PC-3 (cell line): ENCODE measurements around the gene ASCL5. TPM values are rescaled to one million over a fixed set of nuclear protein-coding genes. Genes with fewer than 3 reads are reported as not detected.

Experiments used
- ATAC-seq: fragments of 200-7000 bp; cut with Tn5 transposase; 2 replicates; pipeline ENCODE4 v1.9.1; 2020; ENCODE audit warnings: mild to moderate bottlenecking, moderate library complexity
- BruUV-seq: library from RNA; stranded (reverse); fragments of 400-500 nt; replicated peaks from 2 replicates; lab custom pipeline; 2021; lab: Mats Ljungman, UMichigan
- CTCF ChIA-PET: fragments of 300-600 bp; sonication (Branson Sonifier 250); formaldehyde crosslinking; loops from one replicate; lab custom pipeline; 2022; ENCODE audit warnings: antibody characterized with exemption; lab: Charles Lee
- POLR2A ChIA-PET: fragments of 300-600 bp; sonication (Branson Sonifier 250); formaldehyde crosslinking; loops from one replicate; lab custom pipeline; 2022; ENCODE audit warnings: antibody characterized with exemption; ENCODE audit not compliant: unreplicated experiment; lab: Charles Lee
- DNase-seq: peaks from one replicate; pipeline ENCODE4 v3.0.0-alpha.2; 2015
- H2AFZ ChIP-seq: fragments of 300-600 bp; sonication (generic); 2 replicates; pipeline ENCODE4 v1.6.0; 2016; ENCODE audit warnings: antibody characterized with exemption, low read length
- H3F3A ChIP-seq: fragments of 300-600 bp; sonication (generic); one replicate; pipeline ENCODE4 v1.6.0; 2017; ENCODE audit warnings: antibody characterized with exemption, low read length, control low read depth, mild to moderate bottlenecking; ENCODE audit not compliant: unreplicated experiment
- H3K27ac ChIP-seq: fragments of 300-600 bp; sonication (generic); 2 replicates; pipeline ENCODE4 v1.5.1; 2016; ENCODE audit warnings: mild to moderate bottlenecking, low read length
- H3K27me3 ChIP-seq: fragments of 300-600 bp; sonication (generic); 2 replicates; pipeline ENCODE4 v1.6.1; 2016; ENCODE audit warnings: low read length, mixed read lengths
- H3K36me3 ChIP-seq: fragments of 300-600 bp; sonication (generic); 2 replicates; pipeline ENCODE4 v1.6.1; 2016; ENCODE audit warnings: low read depth, mixed run types, low read length, mixed read lengths
- H3K4me1 ChIP-seq: fragments of 300-600 bp; sonication (generic); 2 replicates; pipeline ENCODE4 v1.5.1; 2016; ENCODE audit warnings: low read length; ENCODE audit not compliant: insufficient read depth
- H3K4me2 ChIP-seq: fragments of 300-600 bp; sonication (generic); 2 replicates; pipeline ENCODE4 v1.6.0; 2016; ENCODE audit warnings: low read length
- H3K4me3 ChIP-seq: fragments of 300-600 bp; sonication (generic); 2 replicates; pipeline ENCODE4 v1.5.1; 2016; ENCODE audit warnings: mild to moderate bottlenecking, low read length, mixed read lengths
- H3K79me2 ChIP-seq: fragments of 300-600 bp; sonication (generic); 2 replicates; pipeline ENCODE4 v1.6.1; 2017; ENCODE audit warnings: low read length, mixed read lengths
- H3K9ac ChIP-seq: fragments of 300-600 bp; sonication (generic); 2 replicates; pipeline ENCODE4 v1.6.0; 2016; ENCODE audit warnings: mild to moderate bottlenecking, low read length
- H3K9me2 ChIP-seq: fragments of 300-600 bp; sonication (generic); replicated peaks from 2 replicates; pipeline ENCODE4 v1.6.1; 2016; ENCODE audit warnings: mixed run types, low read length, mixed read lengths
- H3K9me3 ChIP-seq: fragments of 300-600 bp; sonication (generic); 2 replicates; pipeline ENCODE4 v1.6.1; 2016; ENCODE audit warnings: low read length, mixed read lengths
- H4K20me1 ChIP-seq: fragments of 300-600 bp; sonication (generic); 2 replicates; pipeline ENCODE4 v1.6.1; 2016; ENCODE audit warnings: low read length, mixed read lengths
- EZH2 ChIP-seq: fragments of 300-600 bp; sonication (generic); IDR thresholded peaks from one replicate; pipeline ENCODE4 v1.6.1; 2017; ENCODE audit warnings: antibody characterized with exemption, mild to moderate bottlenecking, low read length; ENCODE audit not compliant: unreplicated experiment
- EZH2phosphoT487 ChIP-seq: fragments of 300-600 bp; sonication (generic); IDR thresholded peaks from 2 replicates; pipeline ENCODE4 v1.6.1; 2018; ENCODE audit warnings: mild to moderate bottlenecking, antibody characterized with exemption, low read length, borderline replicate concordance
- intact Hi-C: fragments of 100-400 bp; cut with micrococcal nuclease; formaldehyde crosslinking; loops from 2 replicates; pipeline ENCODE4 v1.9.0; 2023
- total RNA-seq: library from RNA; depleted of rRNA; stranded (reverse); fragments of >200 nt; gene quantifications from 2 replicates; pipeline ENCODE4 v1.2.3, GENCODE V29; 2014
- TF ChIP-seq, protein P1 (sequence below): fragments of 300-600 bp; sonication (generic); conservative IDR thresholded peaks from 2 replicates; pipeline ENCODE4 v1.5.1; 2017; ENCODE audit warnings: antibody characterized with exemption, low read depth, mild to moderate bottlenecking, low read length

Gene ASCL5
- total RNA-seq, 1 experiment from 2014 or later, result 3.1 TPM

DNA sequence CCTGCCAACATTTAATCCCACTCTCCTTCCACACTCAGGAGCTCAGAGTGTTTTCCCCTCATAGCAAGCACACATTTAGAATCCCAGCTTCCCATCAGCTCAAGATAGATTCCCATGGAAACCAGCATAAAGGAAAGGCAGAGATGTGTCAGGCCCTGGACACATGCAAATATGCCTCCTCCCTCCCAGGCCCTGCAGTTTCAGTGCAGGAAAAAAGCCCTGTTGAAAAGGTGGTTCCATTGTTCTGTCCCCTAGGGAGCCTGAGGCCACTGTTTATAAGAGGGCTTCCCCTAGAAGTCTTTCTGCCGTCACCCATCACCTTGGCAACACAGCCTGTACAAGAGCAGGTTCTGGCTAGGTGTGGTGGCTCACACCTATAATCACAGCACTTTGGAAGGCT, 18.4 kb downstream of the ASCL5 start:
- Histone ChIP-seq H3K9ac (no peak overlapping the region), H2AFZ (no peak overlapping the region), H3K27me3 (peaks cover 23% of the 10 kb centered on the region; the same call in 1 of the 2 replicates), H3K4me2 (no peak overlapping the region), H3F3A (no peaks in the 10 kb centered on the region), H3K9me3 (no peaks in the 10 kb centered on the region), H3K79me2 (no peaks in the 10 kb centered on the region), H3K9me2 (no peaks in the 10 kb centered on the region), H3K4me3 (no peak overlapping the region), H3K27ac (no peak overlapping the region), H3K4me1 (peaks cover 1% of the 10 kb centered on the region), H3K36me3 (no peaks in the 10 kb centered on the region), H4K20me1 (no peaks in the 10 kb centered on the region)
- TF ChIP-seq EZH2phosphoT487, result no peak
- DNase-seq, result no peak
- no TSS peak for BruUV-seq
- ATAC-seq, result no peak
- ChIA-PET CTCF (no interaction called here), POLR2A (no interaction called here)
- intact Hi-C loops, result no loop called here

DNA sequence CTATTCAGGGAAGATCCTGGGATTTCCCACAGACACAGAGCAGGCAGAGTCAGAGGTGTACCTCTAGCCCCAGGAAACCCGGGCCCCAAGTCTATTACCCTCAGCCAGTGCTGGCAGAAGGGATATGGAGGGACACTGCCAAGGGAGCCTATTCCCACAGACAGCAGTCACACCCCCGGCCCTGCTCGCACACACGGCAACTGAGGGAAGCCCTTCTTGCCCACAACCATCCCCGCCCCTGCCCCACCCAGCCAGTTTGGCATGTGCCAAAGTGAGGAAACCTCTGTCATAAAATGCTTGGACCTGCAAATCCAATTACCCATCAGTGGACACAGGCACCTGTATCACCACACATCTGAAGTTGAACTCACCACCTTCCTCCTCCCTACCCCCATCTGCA, 21.3 kb downstream of the ASCL5 start:
- no TSS peak for BruUV-seq
- no peak overlapping the region for H3K4me2 ChIP-seq
- H3K36me3 ChIP-seq, result no peaks in the 10 kb centered on the region

DNA sequence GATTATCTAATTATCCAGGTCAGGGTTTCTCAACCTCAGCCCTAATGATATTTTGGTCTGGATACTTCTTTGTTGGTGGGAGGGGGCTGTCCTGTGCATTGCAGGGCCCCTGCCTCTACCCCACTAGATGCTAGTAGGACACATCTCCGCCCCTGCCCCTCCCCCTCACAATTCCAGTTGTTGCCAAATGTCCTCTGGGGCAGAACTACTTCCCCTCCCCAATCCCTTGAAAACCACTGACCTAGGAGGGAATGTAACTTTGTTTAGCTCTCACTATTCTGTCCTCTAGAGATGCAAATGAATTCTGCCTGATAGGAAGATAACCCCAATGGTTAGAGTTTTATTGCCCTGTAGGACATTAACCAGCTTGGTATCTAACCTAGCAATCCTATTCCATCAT, 22.8 kb downstream of the ASCL5 start:
- CTCF ChIA-PET, result no interaction called here
- H3K27ac ChIP-seq, result no peak overlapping the region

More for the DNA sequence above, 21.3 kb downstream of the ASCL5 start:
- DNase-seq, result no peak
- Histone ChIP-seq H3K9me3 (no peaks in the 10 kb centered on the region), H3K27ac (no peak overlapping the region), H4K20me1 (no peaks in the 10 kb centered on the region), H3K4me3 (no peak overlapping the region), H3K4me1 (no peaks in the 10 kb centered on the region), H3K9me2 (no peaks in the 10 kb centered on the region), H3K79me2 (no peaks in the 10 kb centered on the region), H3K9ac (no peak overlapping the region), H3K27me3 (peaks cover 46% of the 10 kb centered on the region), H2AFZ (no peak overlapping the region), H3F3A (no peaks in the 10 kb centered on the region)
- intact Hi-C loops, result no loop called here
- TF ChIP-seq EZH2, result no peak
- TF ChIP-seq, protein P1, sequence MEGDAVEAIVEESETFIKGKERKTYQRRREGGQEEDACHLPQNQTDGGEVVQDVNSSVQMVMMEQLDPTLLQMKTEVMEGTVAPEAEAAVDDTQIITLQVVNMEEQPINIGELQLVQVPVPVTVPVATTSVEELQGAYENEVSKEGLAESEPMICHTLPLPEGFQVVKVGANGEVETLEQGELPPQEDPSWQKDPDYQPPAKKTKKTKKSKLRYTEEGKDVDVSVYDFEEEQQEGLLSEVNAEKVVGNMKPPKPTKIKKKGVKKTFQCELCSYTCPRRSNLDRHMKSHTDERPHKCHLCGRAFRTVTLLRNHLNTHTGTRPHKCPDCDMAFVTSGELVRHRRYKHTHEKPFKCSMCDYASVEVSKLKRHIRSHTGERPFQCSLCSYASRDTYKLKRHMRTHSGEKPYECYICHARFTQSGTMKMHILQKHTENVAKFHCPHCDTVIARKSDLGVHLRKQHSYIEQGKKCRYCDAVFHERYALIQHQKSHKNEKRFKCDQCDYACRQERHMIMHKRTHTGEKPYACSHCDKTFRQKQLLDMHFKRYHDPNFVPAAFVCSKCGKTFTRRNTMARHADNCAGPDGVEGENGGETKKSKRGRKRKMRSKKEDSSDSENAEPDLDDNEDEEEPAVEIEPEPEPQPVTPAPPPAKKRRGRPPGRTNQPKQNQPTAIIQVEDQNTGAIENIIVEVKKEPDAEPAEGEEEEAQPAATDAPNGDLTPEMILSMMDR, result no peak
- CTCF ChIA-PET, result no interaction called here
- ATAC-seq, result no peak; the same call in 1 of the 2 replicates
- POLR2A ChIA-PET, result no interaction called here

More for the DNA sequence above, 22.8 kb downstream of the ASCL5 start:
- Histone ChIP-seq H3K36me3 (no peaks in the 10 kb centered on the region), H3K9ac (no peak overlapping the region), H3K79me2 (no peaks in the 10 kb centered on the region), H4K20me1 (no peaks in the 10 kb centered on the region), H3K9me3 (no peaks in the 10 kb centered on the region), H3K4me1 (no peaks in the 10 kb centered on the region), H3K4me3 (no peak overlapping the region), H3F3A (no peaks in the 10 kb centered on the region), H3K27me3 (peaks cover 61% of the 10 kb centered on the region), H2AFZ (no peak overlapping the region), H3K9me2 (no peaks in the 10 kb centered on the region), H3K4me2 (no peak overlapping the region)
- DNase-seq (no peak), ATAC-seq (no peak)
- intact Hi-C loops, result no loop called here
- no TSS peak for BruUV-seq
- POLR2A ChIA-PET, result no interaction called here
- TF ChIP-seq EZH2phosphoT487 (no peak), EZH2 (no peak)
- TF ChIP-seq, protein P1, result no peak
